Lung microvascular endothelial cell (primary cell): ENCODE results near the gene TMEM101. TPM values are rescaled to one million over a fixed set of nuclear protein-coding genes. Genes with fewer than 3 reads are reported as not detected.
"Not testable (repeated sequence)": the region's sequence is repeated elsewhere in the genome, so short reads cannot be mapped to it uniquely, and the experiment has no call there.

Experiments used
- DNase-seq, 2 donors: peaks; one replicate each; pipeline versions ENCODE4 v3.0.0 to v3.0.0-alpha.2; 2010; ENCODE audit warnings: low read depth in 2 of 2
- total RNA-seq: library from RNA; depleted of rRNA; stranded (reverse); fragments of >200 nt; gene quantifications from 2 replicates; pipeline ENCODE4 v1.2.1, GENCODE V29; 2014

Gene TMEM101
- total RNA-seq, 1 donor from 2014 or later: 77.2 TPM

GRCh38 chr17:44000871-44001460 lies 13.8 kb downstream of the TMEM101 start:
- DNase-seq: no peak

GRCh38 chr17:44000141-44000860 lies 14.5 kb downstream of the TMEM101 start:
- DNase-seq: no peak

- no peak for DNase-seq
These were observed 15.7 kb downstream of the TMEM101 start for GRCh38 chr17:43999024-43999423.

DNA sequence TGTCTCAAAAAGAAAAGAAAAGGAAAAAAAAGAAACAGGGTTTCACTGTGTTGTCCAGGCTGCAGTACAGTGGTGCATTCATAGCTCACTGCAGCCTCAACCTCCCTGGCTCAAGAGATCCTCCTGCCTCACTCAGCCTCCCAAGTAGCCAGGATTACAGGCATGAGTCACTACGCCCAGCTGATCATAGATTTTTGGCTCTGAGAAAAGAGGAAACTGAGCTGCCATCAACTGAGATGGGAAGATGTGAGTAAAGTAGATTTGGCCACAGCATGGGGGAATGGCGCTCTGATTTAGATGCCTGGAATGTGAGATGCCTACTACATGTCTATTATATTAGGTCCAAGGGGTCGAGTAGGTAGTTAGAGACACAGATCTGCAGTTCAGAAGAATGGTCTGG lies 16.2 kb downstream of the TMEM101 start:
- peak; percentile 13 to 75 for DNase-seq

DNA sequence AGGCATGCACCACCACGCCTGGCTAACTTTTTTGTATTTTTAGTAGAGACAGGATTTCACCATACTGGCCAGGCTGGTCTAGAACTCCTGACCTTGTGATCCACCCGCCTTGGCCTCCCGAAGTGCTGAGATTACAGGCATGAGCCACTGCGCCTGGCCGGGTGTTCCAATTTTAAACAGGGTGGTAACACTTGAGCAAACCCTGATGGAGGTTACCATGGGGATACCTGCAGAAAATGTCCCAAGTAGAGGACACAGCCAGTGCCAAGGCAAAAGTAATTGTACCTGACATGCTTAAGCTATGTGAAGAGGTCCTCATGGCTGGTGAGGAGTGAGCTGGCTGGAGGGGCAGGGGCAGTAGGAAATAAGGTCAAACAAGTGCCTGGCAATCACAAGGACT lies 17.6 kb downstream of the TMEM101 start:
- not testable (repeated sequence) for DNase-seq

DNA sequence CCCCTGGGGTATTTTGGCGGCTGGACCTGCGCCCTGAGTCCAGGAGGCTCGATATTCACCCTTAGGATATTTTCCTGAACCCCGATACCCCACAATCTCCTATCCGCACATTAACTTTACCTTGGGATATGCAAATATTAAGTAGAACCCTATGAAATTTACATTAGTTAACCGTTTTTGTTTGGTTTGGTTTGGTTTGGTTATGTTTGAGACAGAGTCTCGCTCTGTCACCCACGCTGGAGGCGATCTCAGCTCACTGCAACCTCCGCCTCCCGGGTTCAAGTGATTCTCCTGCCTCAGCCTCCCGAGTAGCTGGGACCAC lies 19.7 kb downstream of the TMEM101 start:
- no peak for DNase-seq

DNA sequence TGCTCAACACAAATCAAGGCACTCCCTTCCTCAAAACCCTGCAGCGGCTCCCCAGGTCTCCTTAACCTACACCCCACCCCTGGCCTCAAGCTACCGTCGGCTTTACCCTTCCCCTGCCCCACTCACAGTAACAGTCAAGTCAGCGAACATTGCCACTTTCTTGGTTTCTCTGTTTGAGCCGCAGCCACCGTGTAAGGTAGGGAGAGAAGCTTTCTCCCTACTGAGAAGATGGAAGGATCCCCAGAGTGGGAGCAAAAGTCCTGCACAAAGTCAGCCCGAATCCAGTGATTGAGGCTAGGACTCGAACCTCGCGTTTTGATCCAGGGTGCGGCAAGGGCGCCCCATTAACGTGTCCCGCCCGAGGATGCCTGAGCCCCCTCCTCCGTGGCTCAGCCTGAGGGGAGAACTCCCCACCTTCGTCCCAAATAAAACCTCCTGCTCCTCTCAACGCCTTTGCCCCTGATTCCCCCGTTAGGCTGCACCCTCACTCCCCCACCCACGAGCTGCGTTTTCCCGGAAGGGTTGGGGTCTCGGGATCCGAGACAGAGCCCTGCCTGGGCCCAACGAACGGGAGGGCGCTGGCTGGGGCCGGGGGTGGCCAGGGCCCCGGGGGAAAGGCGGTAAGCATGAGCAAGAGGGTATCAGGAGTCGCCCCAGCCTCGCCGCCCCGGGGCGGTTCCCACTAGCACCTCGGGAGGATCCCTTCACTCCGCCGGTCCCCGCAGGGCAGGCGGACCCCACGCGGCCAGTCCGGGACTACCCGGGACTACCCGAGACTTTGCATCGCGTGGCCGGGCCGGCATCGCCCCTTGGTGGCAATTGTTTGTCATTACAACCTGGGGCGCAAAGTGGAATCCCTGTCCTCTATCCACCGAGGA lies 20.3 kb downstream of the TMEM101 start:
- DNase-seq: peak; percentile 65 to 76

- DNase-seq: no peak
These were observed 22.1 kb downstream of the TMEM101 start for GRCh38 chr17:43992641-43993040.

DNA sequence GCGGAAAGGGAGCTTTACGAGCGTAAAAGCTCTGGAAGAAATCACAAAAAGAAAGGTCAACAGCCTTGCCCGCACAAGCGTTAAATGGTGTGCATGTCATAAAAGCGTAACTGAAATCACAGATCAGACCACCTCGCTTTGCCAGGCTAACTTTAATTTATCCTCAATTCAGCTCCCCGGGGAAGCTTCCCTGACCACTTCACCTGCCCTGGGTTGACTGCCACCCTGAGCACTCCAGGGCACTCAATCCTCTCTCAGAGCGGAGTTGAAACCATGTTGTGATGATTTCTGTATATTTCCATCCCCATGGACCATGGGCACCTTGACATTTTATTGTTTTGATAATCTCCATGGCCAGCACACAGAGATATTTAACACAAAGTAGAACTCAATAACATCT lies 26.5 kb downstream of the TMEM101 start:
- DNase-seq: no peak

DNA sequence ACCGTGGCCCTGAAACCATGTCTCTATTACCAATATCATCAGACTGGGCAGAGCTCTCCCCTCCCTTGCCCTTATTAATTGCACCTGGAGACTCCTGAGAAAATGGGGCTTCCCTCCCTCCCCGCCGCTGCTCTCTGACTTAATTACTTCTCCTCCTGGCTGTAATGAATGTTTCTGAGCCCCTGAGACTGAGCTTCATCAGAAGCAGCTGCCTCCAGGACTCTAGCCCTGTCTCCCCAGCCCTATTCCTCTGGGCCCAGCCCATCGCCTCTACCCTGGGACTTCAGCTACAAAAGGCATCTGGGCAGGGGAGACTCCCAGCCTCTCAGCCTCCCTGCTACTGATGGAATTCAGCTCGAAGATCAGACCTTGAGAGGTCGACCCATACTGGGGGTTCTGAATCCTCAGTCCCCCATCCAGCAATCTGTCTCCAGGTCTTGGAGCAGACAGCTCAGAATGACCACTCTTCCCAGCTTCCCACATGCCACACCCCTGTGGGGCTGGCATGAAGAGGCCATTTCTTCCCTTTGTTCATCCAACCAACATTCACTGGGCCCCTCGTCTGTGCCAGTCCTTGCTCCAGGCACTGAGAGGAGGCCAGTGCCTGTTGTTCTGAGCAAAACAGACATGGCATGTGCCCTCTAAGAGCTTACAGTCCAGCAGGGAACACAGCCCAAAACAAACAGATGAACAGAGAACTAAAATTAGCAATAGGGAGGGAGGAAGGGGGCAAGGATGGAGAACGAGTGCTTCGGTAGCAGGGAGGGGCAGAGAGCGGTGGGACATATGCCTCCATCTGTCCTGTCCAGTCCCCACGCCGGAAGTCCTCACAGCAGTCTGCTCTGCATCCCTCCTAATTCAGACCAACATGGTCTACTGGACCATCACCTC lies 27.4 kb downstream of the TMEM101 start:
- DNase-seq: no peak

DNA sequence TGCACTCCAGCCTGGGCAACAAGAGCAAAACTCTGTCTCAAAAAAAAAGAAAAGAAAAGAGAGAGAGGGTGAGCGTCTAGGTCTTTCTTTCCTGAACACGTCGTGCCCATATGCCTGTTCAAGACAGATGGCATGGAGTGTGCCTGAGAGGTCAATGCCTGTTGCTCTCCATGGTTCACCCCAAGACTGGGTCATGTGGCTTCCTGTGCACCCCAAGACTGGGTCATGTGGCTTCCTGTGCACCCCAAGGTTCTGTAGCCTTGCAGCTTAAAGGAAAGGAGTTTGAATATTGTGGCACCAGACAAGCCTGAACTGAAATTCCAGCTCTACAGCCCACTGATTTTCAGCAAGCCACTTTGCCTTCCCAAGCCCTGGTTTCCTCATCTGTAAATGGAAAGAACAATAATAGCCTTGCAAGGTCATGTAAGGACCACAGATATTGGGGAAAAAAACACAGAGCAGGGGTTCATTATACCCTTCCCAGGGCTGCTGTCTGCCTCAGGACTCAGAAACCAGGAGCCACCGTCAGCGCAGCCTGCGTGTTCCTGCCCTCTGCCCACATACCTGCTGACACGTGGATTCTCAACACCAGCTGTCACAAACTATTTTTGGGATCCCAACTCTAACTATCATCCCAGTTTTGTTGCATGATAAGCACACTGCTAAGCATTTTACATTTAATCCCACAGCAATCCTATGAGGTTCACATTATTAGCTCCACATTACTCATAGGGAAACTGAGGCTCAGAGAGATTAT lies 28.4 kb downstream of the TMEM101 start:
- DNase-seq: no peak

DNA sequence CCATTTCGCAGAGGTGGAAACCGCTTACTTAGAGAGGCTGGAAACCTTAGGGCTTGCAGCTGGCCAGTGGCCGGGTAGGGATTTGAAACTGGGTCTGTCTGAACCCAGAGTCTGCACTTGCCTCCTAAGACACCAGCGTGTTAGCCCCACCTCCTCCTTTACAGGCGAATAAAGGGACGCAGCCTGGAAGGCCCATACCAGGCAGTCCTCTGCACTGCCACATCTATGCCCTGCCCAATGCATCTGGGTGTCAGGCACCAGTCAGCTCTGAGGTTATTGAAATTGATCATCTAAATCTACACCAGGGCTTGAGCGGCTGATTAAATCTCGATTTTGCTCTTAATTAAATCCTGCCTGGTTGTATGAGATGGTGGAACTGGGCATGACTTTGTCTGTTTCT lies 30.2 kb downstream of the TMEM101 start:
- no peak for DNase-seq

GRCh38 chr17:43983515-43984411 lies 31.0 kb downstream of the TMEM101 start:
- peak; percentile 22 to 33 for DNase-seq

DNA sequence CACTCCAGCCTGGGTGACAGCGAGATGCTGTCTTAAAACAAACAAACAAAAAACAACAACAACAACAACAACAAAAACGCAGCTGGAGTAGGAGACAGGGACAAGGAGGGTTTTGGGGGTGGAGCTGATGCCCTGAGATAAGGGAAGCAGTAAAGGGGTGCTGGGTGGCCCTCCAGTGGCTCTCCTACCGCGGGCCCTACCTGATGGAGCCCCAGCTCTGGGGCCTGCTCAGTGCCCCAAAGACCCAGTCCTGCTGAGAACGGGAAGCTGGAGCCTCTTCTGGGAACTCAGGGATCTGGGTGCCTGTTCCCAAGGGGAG lies 31.6 kb downstream of the TMEM101 start:
- DNase-seq: no peak

- DNase-seq: no peak
These were observed 32.6 kb downstream of the TMEM101 start for GRCh38 chr17:43982171-43982570.

DNA sequence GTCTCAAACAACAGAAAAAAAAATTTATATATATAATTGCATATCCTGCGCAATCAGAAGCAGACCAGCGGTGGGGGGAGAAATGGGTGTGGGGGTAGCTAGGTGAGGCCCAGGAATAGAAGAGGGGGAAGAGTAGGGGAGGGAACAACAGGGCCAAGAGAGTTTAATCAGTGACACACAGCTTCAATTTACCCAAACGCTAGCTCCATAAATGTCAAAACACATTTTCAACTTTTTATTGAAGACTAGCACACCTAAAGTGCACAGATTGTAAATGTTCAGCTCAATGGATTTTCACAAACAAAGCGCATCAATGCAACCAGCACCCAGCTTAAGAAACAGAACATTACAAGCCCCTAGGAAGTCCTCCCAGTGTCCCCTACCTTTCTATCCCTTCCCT lies 35.1 kb downstream of the TMEM101 start:
- no peak for DNase-seq

DNA sequence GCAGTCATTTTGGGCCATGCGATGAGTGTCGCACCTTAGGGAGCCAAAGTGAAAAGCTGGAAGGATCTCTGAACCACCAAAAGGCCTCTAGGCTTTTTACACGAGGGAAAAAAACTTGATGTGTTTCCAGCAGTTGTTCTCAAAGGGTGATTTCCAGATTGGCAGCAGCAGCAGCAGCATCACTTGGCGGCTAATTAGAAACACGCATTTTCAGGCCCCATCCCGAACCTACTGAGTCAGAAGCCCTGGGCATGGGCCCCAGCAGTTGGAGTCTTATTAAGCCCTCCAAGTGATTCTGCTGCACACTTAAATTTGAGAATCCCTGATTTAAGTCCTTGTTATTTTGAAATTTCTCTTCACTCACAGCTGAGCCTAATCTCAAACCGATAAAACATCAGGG lies 35.8 kb downstream of the TMEM101 start:
- no peak for DNase-seq

- no peak for DNase-seq
These were observed 36.7 kb downstream of the TMEM101 start for GRCh38 chr17:43978078-43978477.

- DNase-seq: no peak
These were observed 37.6 kb downstream of the TMEM101 start for GRCh38 chr17:43976963-43977837.
